Activated CD8-positive, alpha-beta memory T cell treated with anti-CD3 and anti-CD28 coated beads, Interleukin-2, amount 50 U/mL, for 24 hours (primary cell): ENCODE measurements around the gene SPATA2.
"Not testable (repeated sequence)": the region's sequence is repeated elsewhere in the genome, so short reads cannot be mapped to it uniquely, and the experiment has no call there.

Experiments used
- DNase-seq: peaks from one replicate; pipeline ENCODE4 v3.0.0-alpha.2; 2020; ENCODE audit errors: extremely low read depth

Gene SPATA2, protein sequence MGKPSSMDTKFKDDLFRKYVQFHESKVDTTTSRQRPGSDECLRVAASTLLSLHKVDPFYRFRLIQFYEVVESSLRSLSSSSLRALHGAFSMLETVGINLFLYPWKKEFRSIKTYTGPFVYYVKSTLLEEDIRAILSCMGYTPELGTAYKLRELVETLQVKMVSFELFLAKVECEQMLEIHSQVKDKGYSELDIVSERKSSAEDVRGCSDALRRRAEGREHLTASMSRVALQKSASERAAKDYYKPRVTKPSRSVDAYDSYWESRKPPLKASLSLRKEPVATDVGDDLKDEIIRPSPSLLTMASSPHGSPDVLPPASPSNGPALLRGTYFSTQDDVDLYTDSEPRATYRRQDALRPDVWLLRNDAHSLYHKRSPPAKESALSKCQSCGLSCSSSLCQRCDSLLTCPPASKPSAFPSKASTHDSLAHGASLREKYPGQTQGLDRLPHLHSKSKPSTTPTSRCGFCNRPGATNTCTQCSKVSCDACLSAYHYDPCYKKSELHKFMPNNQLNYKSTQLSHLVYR

DNA sequence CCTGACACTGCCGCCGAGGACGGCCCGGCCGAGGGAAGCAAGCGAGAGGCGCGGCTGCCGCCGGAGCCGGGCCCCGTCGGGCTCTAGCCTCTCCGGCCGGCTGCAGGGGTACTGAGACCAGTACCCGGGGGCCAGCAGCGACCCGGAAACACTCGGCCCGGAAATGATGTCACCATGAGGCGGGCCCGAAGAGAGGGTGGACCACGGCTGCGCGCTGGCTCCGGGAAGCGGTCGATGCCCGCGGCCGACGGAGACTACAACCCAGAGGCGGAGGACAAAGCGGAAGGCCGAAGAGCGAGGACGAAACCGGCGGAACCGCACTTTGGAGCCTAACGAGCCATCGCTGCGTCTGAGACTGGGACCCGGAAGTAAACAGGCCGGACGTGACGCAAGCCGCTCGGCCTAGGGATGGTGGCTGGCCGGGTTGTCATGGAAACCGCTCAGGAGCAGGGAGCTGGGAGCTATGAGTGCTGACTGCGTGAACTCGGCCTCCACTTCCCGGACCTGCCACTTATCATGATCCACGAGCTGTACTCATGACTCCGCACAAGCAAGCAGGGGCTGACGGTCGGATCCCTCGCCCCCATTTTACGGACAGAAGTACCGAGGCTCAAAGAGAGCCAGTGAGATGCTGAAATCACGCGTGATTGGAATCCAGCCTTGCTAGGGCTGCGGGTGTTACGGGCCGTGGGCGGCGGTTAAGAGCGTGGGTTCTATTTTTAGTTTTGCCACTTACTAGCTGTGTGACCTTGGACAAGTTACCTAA is at the start of gene SPATA2:
TSS of gene SPATA2 (minus strand) at position 150 of the 766 bp plus-strand sequence. CDS start 7,039 bp downstream, outside the sequence.
- DNase-seq, result peak; percentile 88

DNA sequence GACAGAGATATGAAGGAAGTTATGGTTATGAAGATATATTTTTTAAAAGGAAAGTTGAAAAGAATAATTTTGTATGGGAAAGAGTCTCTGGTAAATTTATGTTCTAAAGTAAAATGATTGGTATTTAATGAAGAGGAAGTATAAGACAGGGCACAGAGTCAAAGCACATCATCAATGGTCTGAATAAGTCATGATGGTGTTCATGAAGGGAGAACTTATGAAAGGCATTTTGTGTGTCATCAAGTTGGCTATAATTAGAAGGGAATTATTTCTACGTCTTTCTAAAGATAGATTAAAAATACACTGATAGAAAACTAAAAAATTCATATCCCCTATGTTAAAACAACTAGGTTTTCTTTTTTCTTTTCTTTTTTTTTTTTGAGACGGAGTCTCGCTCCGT is 46.1 kb upstream of the SPATA2 start:
- no peak for DNase-seq

DNA sequence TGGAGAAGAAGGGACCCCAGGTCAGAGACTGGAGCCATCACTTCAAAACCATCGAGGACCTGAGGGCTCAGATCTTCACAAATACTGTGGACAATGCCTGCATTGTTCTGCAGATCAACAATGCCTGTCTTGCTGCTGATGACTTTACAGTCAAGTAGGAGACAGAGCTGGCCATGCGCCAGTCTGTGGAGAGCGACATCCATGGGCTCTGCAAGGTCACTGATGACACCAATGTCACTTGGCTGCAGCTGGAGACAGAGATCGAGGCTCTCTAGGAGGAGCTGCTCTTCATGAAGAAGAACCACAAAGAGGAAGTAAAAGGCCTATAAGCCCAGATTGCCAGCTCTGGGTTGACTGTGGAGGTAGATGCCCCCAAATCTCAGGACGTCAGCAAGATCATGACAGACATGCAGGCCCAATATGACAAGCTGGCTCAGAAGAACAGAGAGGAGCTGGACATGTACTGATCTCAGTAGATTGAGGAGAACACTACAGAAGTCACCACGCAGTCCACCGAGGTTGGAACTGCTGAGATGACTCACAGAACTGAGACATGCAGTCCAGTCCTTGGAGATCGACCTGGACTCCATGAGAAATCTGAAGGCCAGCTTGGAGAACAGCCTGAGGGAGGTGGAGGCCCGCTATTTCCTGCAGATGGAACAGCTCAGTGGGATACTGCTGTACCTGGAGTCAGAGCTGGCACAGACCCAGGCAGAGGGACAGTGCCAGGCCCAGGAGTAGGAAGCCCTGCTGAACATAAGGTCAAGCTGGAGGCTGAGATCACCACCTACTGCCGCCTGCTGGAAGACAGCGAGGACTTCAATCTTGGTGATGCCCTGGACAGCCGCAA is 42.0 kb upstream of the SPATA2 start:
- not testable (repeated sequence) for DNase-seq

DNA sequence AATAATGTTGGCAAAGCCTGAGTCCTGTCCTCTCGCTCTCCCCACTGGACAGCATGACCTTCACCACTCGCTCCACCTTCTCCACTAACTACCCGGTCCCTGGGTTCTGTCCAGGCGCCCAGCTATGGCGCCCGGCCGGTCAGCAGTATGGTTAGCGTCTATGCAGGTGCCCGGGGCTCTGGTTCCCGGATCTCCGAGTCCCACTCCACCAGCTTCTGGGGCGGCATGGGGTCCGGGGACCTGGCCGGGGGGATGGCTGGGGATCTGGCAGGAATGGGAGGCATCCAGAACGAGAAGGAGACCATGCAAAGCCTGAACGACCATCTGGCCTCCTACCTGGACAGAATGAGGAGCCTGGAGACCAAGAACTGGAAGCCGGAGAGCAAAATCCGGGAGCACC is 41.4 kb upstream of the SPATA2 start:
- DNase-seq, result no peak

DNA sequence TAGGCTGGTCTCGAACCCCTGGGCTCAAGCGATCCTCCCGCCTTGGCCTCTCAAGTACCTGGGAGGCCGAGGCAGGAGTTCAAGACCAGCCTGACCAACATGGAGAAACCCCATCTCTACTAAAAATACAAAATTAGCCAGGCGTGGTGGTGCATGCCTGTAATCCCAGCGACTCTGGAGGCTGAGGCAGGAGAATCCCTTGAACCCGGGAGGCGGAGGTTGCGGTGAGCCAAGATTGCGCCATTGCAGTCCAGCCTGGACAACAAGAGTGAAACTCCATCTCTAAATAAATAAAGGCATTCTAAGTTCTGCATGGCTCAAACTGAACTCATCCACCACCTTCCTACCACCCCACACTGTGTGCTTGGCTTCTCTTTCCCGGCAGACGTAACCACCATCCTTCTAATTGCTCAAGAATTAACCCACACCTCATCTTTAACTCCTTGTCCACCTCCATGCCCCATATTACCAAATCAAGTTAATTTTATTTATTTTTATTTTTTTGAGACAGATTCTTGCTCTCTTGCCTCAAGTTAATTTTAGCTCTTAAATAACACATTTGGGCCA is 40.6 kb upstream of the SPATA2 start:
- DNase-seq, result not testable (repeated sequence)

DNA sequence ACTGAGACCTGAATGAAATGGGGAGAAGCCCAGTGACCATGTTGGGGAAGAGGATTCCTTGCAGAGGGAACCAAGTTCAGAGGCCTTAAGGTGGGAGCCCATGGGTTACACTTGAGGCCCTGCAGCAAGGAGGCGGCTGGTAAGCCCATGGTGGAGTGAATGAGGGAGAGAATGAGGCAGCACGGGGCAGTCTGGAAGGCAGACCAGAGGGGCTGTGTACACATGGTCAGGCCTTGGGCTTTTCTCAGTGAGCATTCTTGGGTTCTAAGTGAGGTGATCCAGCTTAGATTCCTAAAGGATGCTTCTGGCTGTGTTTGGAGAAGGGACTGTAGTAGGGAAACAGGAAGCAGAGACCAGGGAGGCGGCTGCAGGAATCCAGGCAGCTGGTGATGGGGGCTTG is 39.8 kb upstream of the SPATA2 start:
- DNase-seq, result no peak

DNA sequence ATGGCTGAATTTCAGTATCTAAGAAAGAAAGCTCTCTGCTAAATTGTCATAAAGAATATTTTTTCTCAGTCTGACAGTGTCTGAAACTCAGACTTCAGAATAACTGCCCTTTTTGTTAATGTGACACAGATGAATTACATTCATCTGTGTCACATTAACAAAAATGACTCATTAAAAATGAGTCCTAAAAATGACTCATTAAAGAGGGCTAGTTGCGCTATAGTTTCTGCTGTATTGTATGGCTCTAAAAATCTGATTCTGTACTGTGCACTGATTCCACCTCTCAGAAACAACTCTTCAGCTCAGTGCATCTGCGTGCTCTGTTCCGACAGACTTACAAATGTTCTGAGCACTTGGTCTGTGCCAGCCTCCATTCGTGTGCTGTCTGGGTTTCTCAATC is 35.8 kb upstream of the SPATA2 start:
- no peak for DNase-seq

DNA sequence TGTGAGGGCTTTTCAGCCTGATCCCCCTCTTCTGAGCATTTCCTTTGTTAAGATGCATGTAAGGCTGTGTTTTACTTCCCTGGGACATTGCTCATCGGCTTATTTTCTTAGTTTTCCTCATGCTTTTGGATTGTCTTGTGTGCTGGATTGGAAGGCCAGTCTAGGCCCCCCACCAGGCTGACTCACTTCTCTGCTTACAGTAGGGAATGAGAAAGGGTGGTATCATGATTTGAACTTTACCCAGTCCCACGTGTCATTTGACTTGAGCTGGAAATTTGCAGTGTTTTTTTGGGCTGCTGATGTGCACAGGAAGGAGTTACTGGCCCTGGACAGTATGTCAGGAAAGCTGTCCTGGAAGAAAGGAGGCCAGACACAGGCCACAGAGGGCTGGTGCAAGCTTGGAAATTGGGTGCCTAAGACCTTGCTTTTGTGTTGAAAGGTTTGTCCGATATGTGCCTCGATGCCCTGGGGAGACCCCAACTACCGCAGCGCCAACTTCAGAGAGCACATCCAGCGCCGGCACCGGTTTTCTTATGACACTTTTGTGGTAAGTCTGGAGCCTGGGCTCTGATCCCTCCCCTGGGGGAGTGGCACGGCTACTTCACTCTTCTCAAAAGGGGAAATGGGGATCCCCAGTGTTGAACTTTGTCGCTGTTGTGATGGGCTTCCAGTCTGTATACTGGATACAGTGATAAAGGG is 33.6 kb upstream of the SPATA2 start:
- no peak for DNase-seq

DNA sequence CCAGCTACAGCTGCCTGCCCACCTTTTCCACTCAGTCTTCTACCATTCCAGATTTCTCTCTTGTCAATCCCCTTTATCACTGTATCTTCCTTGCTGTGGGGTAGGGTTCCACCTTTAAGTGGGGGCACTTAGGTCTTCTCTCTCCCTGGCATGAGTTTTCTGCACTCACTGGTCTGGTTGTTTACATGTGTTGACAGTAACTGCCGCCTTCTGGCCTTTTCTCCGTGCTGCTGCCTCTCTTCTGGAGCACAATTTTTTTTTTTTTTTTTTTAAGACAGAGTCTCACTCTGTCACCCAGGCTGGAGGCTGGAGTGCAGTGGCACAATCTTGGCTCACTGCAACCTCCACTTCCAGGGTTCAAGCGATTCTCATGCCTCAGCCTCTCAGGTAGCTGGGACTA is 32.8 kb upstream of the SPATA2 start:
- no peak for DNase-seq

DNA sequence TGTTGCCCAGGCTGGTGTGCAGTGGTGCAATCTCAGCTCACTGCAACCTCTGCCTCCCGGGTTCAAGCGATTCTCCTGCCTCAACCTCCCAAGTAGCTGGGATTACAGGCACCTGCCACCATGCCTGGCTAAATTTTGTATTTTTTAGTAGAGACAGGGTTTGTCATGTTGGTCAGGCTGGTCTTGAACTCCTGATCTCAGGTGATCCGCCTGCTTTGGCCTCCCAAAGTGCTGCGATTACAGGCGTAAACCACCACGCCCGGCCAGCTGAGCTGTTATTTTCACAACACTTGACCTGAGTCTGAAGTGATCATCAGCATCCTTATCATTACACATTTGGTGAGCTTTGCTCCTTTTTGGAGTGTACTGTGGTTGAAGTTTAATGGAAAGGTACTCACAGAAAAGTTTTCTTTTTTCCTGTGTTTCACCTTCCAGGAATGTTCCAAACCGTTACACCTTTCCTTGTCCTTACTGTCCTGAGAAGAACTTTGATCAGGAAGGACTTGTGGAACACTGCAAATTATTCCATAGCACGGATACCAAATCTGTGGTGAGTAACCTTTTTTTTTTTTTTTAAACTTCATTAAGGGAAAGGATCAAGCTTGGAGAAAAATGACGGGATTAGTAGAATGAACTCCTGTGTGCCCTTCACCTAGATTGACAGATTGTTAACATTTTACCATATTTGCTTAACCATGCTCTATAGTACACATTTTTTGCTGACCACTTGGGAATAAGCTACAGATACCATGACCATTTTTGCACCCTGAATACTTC is 30.6 kb upstream of the SPATA2 start:
- no peak for DNase-seq

DNA sequence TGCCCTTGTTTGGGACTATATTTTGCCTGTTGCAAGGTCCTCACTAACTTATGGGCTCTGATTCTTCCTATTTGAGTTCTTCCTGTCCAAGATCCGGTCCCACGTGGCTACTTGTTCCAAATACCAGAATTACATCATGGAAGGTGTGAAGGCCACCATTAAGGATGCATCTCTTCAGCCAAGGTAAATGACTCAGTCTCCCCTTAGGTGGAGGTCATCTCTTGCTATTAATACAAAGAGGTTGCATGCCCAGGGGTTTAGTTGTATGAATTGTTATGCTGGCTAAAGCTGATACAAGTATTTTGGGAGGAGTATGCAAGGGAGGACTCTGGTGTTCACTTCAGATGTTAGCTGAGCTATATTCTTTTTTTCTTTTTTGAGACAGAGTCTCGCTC is 30.0 kb upstream of the SPATA2 start:
- DNase-seq, result no peak

DNA sequence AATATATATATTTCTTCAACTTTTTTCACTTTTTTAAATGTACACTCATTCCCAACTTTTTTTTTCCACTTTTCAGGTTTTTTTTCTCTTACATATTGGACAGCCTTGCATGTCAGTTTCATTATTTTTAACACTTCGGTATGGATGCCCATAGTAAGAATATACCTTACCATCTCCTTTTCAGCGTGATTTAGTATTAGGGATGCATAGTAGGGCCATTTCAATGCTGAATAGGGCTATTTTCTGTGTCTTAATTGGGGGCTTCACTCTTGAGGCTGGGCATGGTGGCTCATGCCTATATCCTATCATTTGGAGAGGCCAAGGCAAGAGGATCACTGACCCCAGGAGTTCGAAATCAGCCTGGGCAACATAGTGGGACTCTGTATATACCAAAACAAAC is 27.6 kb upstream of the SPATA2 start:
- no peak for DNase-seq

DNA sequence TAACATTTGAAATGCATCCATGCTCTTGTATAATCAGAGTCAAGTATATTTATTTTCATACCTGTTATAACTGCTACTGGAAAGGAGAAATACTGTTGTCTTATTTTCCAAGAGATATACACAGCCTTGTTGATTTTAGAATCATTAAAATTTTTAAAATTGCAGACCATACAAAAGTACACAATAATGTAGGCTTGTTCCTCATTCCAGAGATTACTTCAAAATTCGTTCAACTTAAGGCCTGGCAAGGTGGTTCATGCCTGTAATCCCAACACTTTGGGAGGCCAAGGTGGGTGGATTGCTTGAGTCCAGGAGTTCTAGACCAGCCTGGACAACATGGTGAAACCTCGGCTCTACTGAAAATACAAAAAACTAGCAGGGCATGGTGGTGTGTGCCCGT is 27.0 kb upstream of the SPATA2 start:
- DNase-seq, result no peak

DNA sequence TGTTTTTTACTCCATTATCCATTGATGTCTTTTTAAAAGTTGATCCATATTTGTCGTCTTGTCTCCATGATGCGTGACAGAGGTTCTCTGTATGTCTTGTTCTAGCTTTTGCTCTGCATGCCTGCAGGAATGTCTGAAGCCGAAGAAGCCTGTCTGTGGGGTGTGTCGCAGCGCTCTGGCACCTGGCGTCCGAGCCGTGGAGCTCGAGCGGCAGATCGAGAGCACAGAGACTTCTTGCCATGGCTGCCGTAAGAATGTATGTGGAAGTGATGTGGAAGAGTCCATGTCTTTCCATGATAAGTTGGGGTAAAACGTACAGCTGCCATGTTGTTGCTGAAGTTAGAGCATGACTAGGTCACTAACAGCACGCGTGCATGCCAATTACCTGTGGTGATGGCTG is 26.1 kb upstream of the SPATA2 start:
- DNase-seq, result no peak

DNA sequence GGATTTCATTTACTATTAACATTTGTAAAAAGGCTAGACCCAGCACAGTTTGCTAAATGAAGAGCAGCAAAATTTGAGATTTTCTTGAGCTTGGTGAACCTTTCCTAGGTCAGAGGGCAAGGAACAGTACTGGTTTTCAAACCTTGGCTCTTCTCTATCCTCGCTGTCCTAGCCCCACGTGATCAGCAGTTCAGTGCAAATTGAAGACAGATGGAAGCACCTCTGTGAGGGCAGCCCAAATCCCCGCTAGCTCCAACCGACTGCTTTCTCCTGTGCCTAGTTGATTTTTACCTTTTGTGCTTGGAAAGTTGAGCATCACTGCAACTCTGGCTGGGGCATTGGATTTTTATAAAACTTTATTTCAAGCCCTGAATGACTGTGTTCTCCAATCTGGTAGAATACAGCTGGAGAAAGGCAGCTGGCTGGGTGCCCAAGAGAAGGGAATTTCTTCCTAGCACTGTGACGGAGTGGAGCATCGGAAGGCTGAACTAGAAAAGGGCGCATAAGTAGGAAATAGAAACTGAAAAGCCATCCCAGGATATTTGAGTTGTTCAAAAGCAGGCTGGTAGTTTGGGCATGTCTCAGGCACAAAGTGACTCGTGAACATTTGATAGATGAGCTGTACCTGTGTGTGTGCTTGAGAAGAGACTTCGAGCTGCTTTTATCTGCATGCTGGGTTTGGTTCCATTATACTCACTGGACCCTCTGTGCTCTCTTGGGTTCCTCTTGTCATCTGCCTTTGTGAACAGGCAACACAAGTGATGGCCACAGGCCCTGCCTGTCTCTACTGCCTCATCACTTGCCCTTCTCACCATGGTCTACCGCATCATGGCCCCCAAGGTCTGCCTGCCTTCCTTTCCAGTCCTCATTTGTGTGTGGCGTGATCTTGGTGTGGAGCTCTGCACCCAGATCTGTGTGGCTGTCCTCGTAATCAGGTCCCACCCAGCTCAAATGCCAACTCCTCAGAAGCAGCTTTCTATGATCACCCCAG is 23.1 kb upstream of the SPATA2 start:
- no peak for DNase-seq

DNA sequence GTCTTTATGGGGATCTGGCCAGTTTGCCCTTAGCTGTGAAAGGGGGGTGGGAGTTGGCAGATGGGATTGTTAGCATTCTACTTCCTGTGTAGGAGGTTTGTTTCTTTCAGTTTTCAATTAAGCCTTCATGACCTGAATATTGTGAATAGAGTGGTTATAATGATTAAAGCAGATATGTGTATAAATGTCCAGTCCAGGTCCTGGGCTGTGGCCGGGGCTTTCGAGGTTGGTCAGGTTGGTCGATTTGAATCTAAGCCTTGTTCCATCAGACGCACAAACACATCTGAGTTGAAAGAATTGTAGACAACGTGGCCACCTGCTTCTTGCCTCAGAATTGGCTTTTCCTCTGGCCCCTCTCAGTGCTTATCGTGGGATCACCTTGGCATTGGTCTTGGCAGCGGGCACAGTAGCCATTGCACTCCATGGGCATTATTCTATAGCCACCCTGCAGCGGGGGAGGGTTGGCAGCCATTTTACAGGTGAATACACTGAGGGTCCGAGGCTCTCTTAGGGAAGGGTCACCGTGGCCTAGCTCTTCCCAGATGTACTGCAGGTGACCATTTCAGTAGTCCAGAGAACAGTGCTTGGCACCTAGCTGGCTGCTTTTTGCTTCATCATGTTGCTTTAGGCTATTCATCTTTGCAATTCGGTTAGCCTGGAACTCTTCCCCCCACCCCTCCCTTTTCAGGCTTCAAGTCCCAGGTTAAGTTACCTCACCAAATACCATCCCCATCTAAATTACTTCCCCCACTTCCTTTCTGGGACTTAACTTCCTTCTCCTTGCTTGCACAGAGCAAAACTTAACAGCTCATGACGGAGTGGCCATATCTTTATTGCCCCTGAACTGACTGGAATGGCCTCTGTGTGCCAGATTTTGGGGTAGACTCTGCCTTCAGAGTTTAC is 21.9 kb upstream of the SPATA2 start:
- no peak for DNase-seq

DNA sequence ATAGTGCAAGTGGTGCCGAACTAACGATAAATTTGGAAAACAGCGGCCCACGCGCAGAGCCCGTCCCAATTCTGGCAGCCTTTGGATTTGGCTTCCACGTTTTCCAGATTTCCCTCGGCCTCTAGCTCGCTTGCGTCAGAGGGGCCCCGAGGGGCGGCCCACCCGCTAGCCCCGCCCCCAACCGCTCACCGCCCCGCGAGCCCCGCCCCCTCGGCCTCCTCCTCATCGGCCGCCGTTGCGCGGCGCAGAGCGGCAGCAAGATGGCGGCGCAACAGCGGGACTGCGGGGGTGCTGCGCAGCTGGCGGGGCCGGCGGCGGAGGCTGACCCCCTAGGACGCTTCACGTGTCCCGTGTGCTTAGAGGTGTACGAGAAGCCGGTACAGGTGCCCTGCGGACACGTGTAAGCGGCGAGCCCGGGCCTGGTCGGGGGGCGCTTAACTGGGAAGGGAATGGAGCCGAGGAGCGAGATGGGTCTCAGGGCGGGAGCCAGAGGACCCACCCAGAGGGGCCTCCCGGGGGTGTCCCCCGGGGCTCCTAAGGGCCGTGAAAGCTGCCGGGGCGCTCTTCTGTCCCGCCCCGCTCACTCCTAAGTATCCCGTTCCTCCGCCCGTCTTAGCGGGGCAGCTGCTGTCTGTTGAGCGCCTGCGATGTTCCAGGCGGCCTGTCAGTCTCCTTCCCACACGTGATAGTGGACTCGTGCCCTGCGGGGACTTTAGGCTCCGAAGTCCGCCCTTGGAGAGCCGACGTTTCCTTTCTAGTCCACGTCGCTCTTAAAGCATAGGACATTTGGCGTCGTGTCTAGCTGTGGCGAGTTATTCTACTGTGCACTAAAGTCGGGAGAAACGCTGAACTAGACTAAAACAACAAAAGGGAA is 21.1 kb upstream of the SPATA2 start, which contains the start of gene RNF114:
TSS of gene RNF114 (plus strand) at position 245 of the 874 bp plus-strand sequence. CDS start at position 261, 16 bp downstream.
- peak; percentile 78 for DNase-seq
